Measurements from ENCODE around the gene PCDH15. TPM values are rescaled to one million over a fixed set of nuclear protein-coding genes. Genes with fewer than 3 reads are reported as not detected.

PCDH15 gene
- total RNA-seq, 3 donors from 2014 or later (not counting 1 experiment from before 2014, with no cell fraction given): not detected

DNA sequence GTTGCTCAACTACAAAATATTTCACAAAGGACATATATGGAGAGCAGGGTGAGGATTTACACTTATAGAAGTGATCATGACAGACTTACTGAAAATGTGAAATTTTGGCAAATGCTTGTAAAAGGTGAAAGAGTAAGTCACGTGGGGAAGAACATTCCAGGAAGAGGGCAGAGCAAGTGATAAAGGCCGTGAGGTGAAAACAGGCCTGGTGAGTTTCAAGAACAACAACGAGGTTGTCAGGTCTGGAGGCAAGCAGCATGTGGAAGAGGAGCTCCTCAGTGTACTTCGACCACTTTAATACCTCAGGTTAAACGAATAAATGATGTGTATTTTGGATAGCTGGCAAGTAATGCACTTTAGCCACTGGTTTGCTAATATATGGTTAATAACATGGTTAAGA lies 706.7 kb downstream of the PCDH15 start:
- H3K9me3 Mint-ChIP-seq: peaks cover 10 to 20% of the 10 kb centered on the region in 2 donors
- Histone ChIP-seq H3K36me3 (ENCODE audit: control insufficient read depth, insufficient read depth, low read length) (no peaks in the 10 kb centered on the region), H3K9me3 (ENCODE audit: control insufficient read depth, insufficient read depth, low read length) (no peaks in the 10 kb centered on the region), H3K4me3 (ENCODE audit: low read length) (no peak overlapping the region), H3K27me3 (ENCODE audit: control insufficient read depth, insufficient read depth, low read length) (no peaks in the 10 kb centered on the region), H3K27ac (ENCODE audit: low read length) (no peak overlapping the region), H3K4me1 (ENCODE audit: control insufficient read depth, insufficient read depth, low read length) (no peaks in the 10 kb centered on the region)
- no peaks in the 10 kb centered on the region for H3K27me3 Mint-ChIP-seq (ENCODE audit: low read depth in 2 of 2)
- no peak overlapping the region for H3K27ac Mint-ChIP-seq
- no peaks in the 10 kb centered on the region for H3K36me3 Mint-ChIP-seq
- ATAC-seq: no peak
- TF ChIP-seq, protein P1, sequence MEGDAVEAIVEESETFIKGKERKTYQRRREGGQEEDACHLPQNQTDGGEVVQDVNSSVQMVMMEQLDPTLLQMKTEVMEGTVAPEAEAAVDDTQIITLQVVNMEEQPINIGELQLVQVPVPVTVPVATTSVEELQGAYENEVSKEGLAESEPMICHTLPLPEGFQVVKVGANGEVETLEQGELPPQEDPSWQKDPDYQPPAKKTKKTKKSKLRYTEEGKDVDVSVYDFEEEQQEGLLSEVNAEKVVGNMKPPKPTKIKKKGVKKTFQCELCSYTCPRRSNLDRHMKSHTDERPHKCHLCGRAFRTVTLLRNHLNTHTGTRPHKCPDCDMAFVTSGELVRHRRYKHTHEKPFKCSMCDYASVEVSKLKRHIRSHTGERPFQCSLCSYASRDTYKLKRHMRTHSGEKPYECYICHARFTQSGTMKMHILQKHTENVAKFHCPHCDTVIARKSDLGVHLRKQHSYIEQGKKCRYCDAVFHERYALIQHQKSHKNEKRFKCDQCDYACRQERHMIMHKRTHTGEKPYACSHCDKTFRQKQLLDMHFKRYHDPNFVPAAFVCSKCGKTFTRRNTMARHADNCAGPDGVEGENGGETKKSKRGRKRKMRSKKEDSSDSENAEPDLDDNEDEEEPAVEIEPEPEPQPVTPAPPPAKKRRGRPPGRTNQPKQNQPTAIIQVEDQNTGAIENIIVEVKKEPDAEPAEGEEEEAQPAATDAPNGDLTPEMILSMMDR (IDR thresholded peaks at IDR 0.05): no peak
- H3K4me3 Mint-ChIP-seq: no peak overlapping the region
- 74% methylated on average over 5 of the region's 5 CpGs for WGBS (ENCODE audit: insufficient coverage)
- DNase-seq: no peak
- intact Hi-C loops (cut with micrococcal nuclease): no loop called here
- H3K4me1 Mint-ChIP-seq: no peaks in the 10 kb centered on the region

GRCh38 chr10:54091237-54091636 lies 709.8 kb downstream of the PCDH15 start:
- intact Hi-C loops (cut with micrococcal nuclease): no loop called here
- DNase-seq (no peak), ATAC-seq (no peak)
- Mint-ChIP-seq H3K4me1 (no peaks in the 10 kb centered on the region), H3K4me3 (no peak overlapping the region), H3K27me3 (ENCODE audit: low read depth in 2 of 2) (no peaks in the 10 kb centered on the region), H3K27ac (no peak overlapping the region), H3K36me3 (no peaks in the 10 kb centered on the region), H3K9me3 (peaks cover 6 to 17% of the 10 kb centered on the region in 2 donors)
- Histone ChIP-seq H3K27me3 (ENCODE audit: control insufficient read depth, insufficient read depth, low read length) (no peaks in the 10 kb centered on the region), H3K4me3 (ENCODE audit: low read length) (no peak overlapping the region), H3K9me3 (ENCODE audit: control insufficient read depth, insufficient read depth, low read length) (peaks cover 5% of the 10 kb centered on the region), H3K4me1 (ENCODE audit: control insufficient read depth, insufficient read depth, low read length) (no peaks in the 10 kb centered on the region), H3K36me3 (ENCODE audit: control insufficient read depth, insufficient read depth, low read length) (no peaks in the 10 kb centered on the region), H3K27ac (ENCODE audit: low read length) (no peak overlapping the region)
- TF ChIP-seq, protein P1 (IDR thresholded peaks at IDR 0.05): no peak
- WGBS (ENCODE audit: insufficient coverage): 24% methylated on average over 2 of the region's 2 CpGs

DNA sequence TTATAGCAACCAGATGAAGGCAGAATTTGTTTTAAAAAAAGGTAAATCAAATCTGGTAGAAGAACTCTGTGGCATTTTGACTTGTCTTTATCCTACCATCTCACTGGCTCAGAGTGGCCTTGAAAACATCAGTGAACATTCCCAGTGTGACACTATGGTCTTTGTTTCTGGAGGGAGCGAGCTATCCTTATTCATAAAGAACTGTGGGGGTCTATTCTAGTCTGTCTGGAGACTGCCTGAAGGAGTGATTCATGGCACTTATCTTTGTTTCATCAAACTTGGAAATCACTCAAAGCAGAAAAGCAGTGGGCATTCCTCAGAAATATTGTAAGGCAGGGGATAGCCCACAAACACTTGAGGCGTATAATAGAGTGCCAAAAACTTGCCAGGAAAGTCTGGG lies 719.1 kb downstream of the PCDH15 start:
- Histone ChIP-seq H3K9me3 (ENCODE audit: control insufficient read depth, insufficient read depth, low read length) (peaks cover 2% of the 10 kb centered on the region), H3K36me3 (ENCODE audit: control insufficient read depth, insufficient read depth, low read length) (no peaks in the 10 kb centered on the region), H3K27me3 (ENCODE audit: control insufficient read depth, insufficient read depth, low read length) (no peaks in the 10 kb centered on the region), H3K4me3 (ENCODE audit: low read length) (no peak overlapping the region), H3K27ac (ENCODE audit: low read length) (no peak overlapping the region), H3K4me1 (ENCODE audit: control insufficient read depth, insufficient read depth, low read length) (no peaks in the 10 kb centered on the region)
- no peak for DNase-seq
- TF ChIP-seq, protein P1 (IDR thresholded peaks at IDR 0.05): no peak
- H3K4me1 Mint-ChIP-seq: no peaks in the 10 kb centered on the region
- 86% methylated on average over 2 of the region's 2 CpGs for WGBS (ENCODE audit: insufficient coverage)
- H3K9me3 Mint-ChIP-seq: peaks cover 6 to 11% of the 10 kb centered on the region in 2 donors
- no peaks in the 10 kb centered on the region for H3K36me3 Mint-ChIP-seq
- no peak overlapping the region for H3K4me3 Mint-ChIP-seq
- intact Hi-C loops (cut with micrococcal nuclease): no loop called here
- H3K27ac Mint-ChIP-seq: no peak overlapping the region
- no peak for ATAC-seq
- no peaks in the 10 kb centered on the region for H3K27me3 Mint-ChIP-seq (ENCODE audit: low read depth in 2 of 2)

GRCh38 chr10:54067361-54067760 lies 733.7 kb downstream of the PCDH15 start:
- Histone ChIP-seq H3K9me3 (ENCODE audit: control insufficient read depth, insufficient read depth, low read length) (peaks cover 9% of the 10 kb centered on the region), H3K27me3 (ENCODE audit: control insufficient read depth, insufficient read depth, low read length) (no peaks in the 10 kb centered on the region), H3K4me1 (ENCODE audit: control insufficient read depth, insufficient read depth, low read length) (no peaks in the 10 kb centered on the region), H3K36me3 (ENCODE audit: control insufficient read depth, insufficient read depth, low read length) (no peaks in the 10 kb centered on the region), H3K27ac (ENCODE audit: low read length) (no peak overlapping the region), H3K4me3 (ENCODE audit: low read length) (no peak overlapping the region)
- intact Hi-C loops (cut with micrococcal nuclease): no loop called here
- WGBS (ENCODE audit: insufficient coverage): 92% methylated on average over 1 of the region's 1 CpG
- Mint-ChIP-seq H3K9me3 (peaks cover 3 to 10% of the 10 kb centered on the region in 2 donors), H3K36me3 (no peaks in the 10 kb centered on the region), H3K27me3 (ENCODE audit: low read depth in 2 of 2) (no peaks in the 10 kb centered on the region), H3K4me3 (no peak overlapping the region), H3K27ac (no peak overlapping the region), H3K4me1 (no peaks in the 10 kb centered on the region)
- TF ChIP-seq, protein P1 (IDR thresholded peaks at IDR 0.05): no peak
- ATAC-seq (no peak), DNase-seq (no peak)

All from natural killer cell (primary cell).